A549 treated with AZD9567 at 1 μM for 4 hours (cell line): ENCODE results near the gene HMGB2. TPM values are rescaled to one million over a fixed set of nuclear protein-coding genes. Genes with fewer than 3 reads are reported as not detected.

ENCODE experiments used
- total RNA-seq: library from RNA; stranded (reverse); fragments of 200-300 nt; extraction: Qiagen RNA extraction; gene quantifications from 5 replicates; pipeline ENCODE4 v1.2.3, GENCODE V29; 2022; ENCODE audit not compliant: insufficient read depth

HMGB2 gene
- 98.8 to 150 TPM (median 129 TPM) in 5 replicates for total RNA-seq

DNA sequence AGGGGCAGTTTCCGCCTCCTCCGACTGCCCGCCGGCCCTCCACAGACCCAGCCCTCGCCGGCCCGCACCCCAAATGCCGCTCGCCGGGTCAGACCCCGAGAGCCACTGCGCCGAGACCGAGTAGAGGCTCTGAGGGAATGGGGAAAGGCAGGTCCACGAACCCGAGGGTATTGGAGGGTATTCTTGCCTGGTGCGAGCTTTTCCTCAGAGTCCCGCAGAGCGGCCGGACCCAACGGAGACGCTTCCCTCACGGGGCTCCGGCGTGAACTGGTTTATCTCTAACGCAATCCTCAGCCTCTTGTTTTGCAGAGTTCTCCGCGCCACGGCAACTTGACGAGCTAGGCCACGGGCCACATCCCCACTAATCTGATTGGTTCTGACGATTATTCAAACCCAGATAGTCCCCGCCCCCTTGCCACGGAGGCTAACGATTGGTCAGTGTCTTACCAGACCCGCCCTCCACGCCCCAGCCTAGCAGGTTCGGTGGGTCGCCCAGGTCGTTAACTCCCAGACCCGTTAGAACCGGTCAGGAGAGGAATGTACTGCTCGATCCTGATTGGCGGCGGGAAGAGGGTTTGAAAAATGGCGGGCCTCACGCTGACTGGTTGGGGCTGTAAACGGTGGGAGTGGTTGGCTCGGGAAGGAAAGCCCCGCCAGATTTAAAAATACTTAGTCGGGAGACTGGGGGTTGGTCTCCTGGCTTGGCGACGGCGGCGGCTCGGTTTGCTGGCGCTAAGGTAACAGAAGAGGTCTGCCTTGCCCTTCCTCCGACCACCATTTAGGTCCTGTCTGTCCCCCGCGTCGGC is at the start of gene HMGB2:
Gene HMGB2, minus strand, starts transcription at position 274 of the 806 bp plus-strand sequence. CDS start 709 bp downstream, outside the sequence.

DNA sequence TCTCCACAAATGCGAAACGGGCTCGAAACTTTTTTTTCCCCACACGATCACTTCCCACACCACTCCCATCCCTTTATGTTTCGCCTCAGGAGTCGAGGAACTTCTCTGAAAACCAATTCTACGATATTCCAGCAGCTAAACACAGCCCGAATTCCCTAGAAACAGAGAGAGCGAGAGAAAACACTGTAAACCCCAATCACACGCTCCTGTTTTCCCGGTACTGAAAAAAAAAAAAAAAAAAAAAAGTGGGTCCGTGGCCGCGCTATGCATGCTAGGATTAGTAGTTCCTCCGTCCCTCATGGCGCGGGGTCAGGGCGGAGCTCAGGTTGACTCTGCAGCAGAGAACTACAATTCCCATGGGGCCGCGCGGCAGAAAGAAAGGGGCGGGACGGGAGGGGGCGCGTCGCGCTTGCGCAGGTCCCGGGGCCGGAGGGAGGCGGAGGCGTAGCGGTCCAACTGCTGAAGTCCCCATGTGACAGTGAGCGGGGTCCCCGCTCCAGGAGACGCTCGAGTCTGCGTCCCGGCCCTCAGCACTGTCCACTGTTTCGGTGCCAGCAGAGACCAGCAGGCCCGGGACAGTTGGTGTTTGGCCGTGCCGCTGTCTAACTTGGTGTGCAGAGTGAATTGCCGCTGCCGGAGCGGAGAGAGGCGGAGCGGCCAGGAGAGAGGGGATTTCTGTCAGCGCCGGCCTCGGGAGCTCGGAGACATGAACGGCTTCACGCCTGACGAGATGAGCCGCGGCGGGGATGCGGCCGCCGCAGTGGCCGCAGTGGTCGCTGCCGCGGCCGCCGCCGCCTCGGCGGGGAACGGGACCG is 36.5 kb upstream of the HMGB2 start, which contains the start of gene SAP30:
Gene SAP30, plus strand, starts transcription at position 478 of the 815 bp plus-strand sequence. Its CDS starts 229 bp downstream, at position 707.

Other genes with a start within 250 kb of the HMGB2 start
- 20.4 to 42.6 TPM (median 24.9 TPM) in 5 replicates for gene GALNT7, start 165.5 kb downstream of the HMGB2 start, total RNA-seq
- gene SAP30, start 36.6 kb upstream of the HMGB2 start, total RNA-seq: 15.9 to 23.4 TPM (median 22.2 TPM) in 5 replicates
- gene SCRG1, start 64.8 kb upstream of the HMGB2 start, total RNA-seq: not detected in 5 replicates
- 0.29 to 0.42 TPM (median 0.39 TPM) in 4 of 5 replicates, not detected in the other for gene HAND2, start 195.9 kb upstream of the HMGB2 start, total RNA-seq